Adrenal gland (tissue), 5 donors: ENCODE data around the gene THAP4.

Experiments used
- POLR2A ChIP-seq, 2 donors: fragments of 450-650 bp; IDR thresholded peaks; one replicate each; pipeline ENCODE4 v1.6.1; 2017; ENCODE audit warnings: antibody characterized with exemption in 2 of 2, mild to moderate bottlenecking in 2 of 2, moderate library complexity in 1 of 2
- TF ChIP-seq, protein P1 (sequence below), 6 experiments: fragments of 450-650 bp in 4 of 6; fragments of 200-600 bp in 2 of 6; sonication (generic) in 1 of 6; IDR thresholded peaks; 1 replicate in 5 of 6; 2 replicates in 1 of 6; pipeline versions ENCODE4 v1.5.1 to v1.8.0; 2016 to 2021; ENCODE audit warnings: antibody characterized with exemption in 6 of 6, mild to moderate bottlenecking in 2 of 6, moderate library complexity in 1 of 6
- donor health status: DM: no; HTN: no; CAD: no.

DNA sequence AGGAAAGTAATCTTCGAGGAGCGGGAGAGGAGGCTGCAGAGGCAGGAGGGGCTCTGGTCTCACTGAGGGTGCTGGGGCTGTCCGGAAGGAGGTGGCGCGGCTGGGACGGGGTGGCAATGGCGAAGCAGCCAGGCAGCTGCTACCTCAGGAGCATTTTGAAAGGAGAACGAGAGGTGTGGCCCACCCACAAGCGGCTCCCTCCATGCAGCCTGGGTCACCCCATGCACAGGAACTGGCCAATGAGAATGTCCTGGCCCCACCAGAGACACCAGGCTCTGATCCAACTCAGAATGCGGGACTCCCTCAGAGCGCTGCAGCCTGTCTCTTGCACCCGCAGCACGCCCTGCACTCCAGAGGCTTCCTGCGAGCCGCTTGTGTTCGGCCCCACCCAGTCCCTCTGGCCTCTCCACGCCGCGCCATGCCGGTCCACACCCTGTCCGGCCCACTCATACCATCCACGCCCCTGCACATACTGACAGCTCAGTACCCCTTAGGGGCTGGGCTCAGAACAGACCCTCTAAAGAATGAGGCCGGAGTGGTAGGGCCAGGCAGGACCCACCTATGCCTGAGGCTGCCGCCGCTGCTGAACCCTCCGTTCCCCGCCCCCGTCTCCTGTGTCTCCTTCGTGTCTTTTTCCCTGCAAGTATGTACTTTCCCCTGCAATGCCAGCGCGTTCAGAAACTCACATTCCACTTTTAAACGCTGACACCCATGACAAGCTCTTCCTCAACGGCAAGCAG is 84.8 kb downstream of the THAP4 start:
- TF ChIP-seq, protein P1, sequence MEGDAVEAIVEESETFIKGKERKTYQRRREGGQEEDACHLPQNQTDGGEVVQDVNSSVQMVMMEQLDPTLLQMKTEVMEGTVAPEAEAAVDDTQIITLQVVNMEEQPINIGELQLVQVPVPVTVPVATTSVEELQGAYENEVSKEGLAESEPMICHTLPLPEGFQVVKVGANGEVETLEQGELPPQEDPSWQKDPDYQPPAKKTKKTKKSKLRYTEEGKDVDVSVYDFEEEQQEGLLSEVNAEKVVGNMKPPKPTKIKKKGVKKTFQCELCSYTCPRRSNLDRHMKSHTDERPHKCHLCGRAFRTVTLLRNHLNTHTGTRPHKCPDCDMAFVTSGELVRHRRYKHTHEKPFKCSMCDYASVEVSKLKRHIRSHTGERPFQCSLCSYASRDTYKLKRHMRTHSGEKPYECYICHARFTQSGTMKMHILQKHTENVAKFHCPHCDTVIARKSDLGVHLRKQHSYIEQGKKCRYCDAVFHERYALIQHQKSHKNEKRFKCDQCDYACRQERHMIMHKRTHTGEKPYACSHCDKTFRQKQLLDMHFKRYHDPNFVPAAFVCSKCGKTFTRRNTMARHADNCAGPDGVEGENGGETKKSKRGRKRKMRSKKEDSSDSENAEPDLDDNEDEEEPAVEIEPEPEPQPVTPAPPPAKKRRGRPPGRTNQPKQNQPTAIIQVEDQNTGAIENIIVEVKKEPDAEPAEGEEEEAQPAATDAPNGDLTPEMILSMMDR (IDR thresholded peaks at IDR 0.05) = no peak
- TF ChIP-seq POLR2A (IDR thresholded peaks at IDR 0.05) = no peak
